ENCODE results near the gene RRM2.

Gene RRM2

GRCh38 chr2:10173258-10174005 is 50.9 kb downstream of the RRM2 start:
- DNase-seq, result no peak

- no peak for DNase-seq
Measured at GRCh38 chr2:10174173-10174572, 51.6 kb downstream of the RRM2 start.

- DNase-seq, result no peak
Measured at GRCh38 chr2:10175441-10175840, 52.9 kb downstream of the RRM2 start.

GRCh38 chr2:10178751-10179150 is 56.2 kb downstream of the RRM2 start:
- no peak for DNase-seq

- DNase-seq, result no peak
Measured at GRCh38 chr2:10179422-10179821, 56.9 kb downstream of the RRM2 start.

GRCh38 chr2:10180229-10180628 is 57.7 kb downstream of the RRM2 start:
- DNase-seq, result no peak
